CD4-positive, alpha-beta T cell (primary cell): ENCODE data around the gene PAFAH2. TPM values are rescaled to one million over a fixed set of nuclear protein-coding genes. Genes with fewer than 3 reads are reported as not detected.

ENCODE experiments used
- ATAC-seq: fragments of 200-7000 bp; cut with Tn5 transposase; one replicate; pipeline ENCODE4 v1.10.0; 2022; ENCODE audit warnings: mild to moderate bottlenecking; ENCODE audit not compliant: poor library complexity
- CTCF ChIA-PET: fragments of 350-600 bp; sonication (Branson Sonifier 250); formaldehyde crosslinking; loops from one replicate; lab custom pipeline; 2021; ENCODE audit warnings: antibody characterized with exemption, inconsistent platforms; lab: Charles Lee
- POLR2A ChIA-PET: fragments of 350-600 bp; sonication (Branson Sonifier 250); formaldehyde crosslinking; loops from one replicate; lab custom pipeline; 2021; ENCODE audit warnings: antibody characterized with exemption, inconsistent platforms; lab: Charles Lee
- DNase-seq, 14 experiments: peaks; one replicate each; pipeline ENCODE4 v3.0.0-alpha.2; 2013 to 2020; ENCODE audit warnings: mixed read lengths in 2 of 14
- H3K27ac ChIP-seq, 2 donors: one replicate each; pipeline versions ENCODE4 v1.5.1 to v1.7.0; 2013; ENCODE audit warnings: low read length in 2 of 2, low read depth in 1 of 2, mild to moderate bottlenecking in 1 of 2
- H3K27me3 ChIP-seq, 2 experiments: 1 replicate in 1 of 2; 2 replicates in 1 of 2; pipeline versions ENCODE4 v1.6.1 to v1.7.0; 2013; ENCODE audit warnings: low read length in 2 of 2, control low read depth in 1 of 2, mild to moderate bottlenecking in 1 of 2, moderate library complexity in 1 of 2; ENCODE audit not compliant: insufficient read depth in 2 of 2, control insufficient read depth in 1 of 2
- H3K36me3 ChIP-seq: one replicate; pipeline ENCODE4 v1.6.1; 2013; ENCODE audit warnings: low read length, control low read depth; ENCODE audit not compliant: insufficient read depth
- H3K4me1 ChIP-seq: one replicate; pipeline ENCODE4 v1.6.1; 2013; ENCODE audit warnings: low read length, control low read depth; ENCODE audit not compliant: insufficient read depth
- H3K4me3 ChIP-seq: one replicate; pipeline ENCODE4 v1.5.1; 2013; ENCODE audit warnings: mild to moderate bottlenecking, low read length, moderate library complexity
- H3K9me3 ChIP-seq, 2 experiments: 1 replicate in 1 of 2; 2 replicates in 1 of 2; pipeline versions ENCODE4 v1.6.1 to v1.7.0; 2013; ENCODE audit warnings: low read length in 2 of 2, mild to moderate bottlenecking in 2 of 2, control low read depth in 1 of 2, moderate library complexity in 1 of 2; ENCODE audit not compliant: control insufficient read depth in 1 of 2, insufficient read depth in 1 of 2
- H3K27ac Mint-ChIP-seq: one replicate; pipeline ENCODE4 v1.8.0; 2020; ENCODE audit warnings: mixed read lengths
- H3K27me3 Mint-ChIP-seq: one replicate; pipeline ENCODE4 v1.8.0; 2021; ENCODE audit warnings: mixed read lengths
- H3K36me3 Mint-ChIP-seq: one replicate; pipeline ENCODE4 v1.8.0; 2021; ENCODE audit warnings: low read depth, mixed read lengths
- H3K4me1 Mint-ChIP-seq: one replicate; pipeline ENCODE4 v1.8.0; 2021; ENCODE audit warnings: low read depth, mixed read lengths
- H3K4me3 Mint-ChIP-seq: one replicate; pipeline ENCODE4 v1.8.0; 2020; ENCODE audit warnings: mild to moderate bottlenecking, mixed read lengths
- H3K9me3 Mint-ChIP-seq: one replicate; pipeline ENCODE4 v1.8.0; 2020; ENCODE audit warnings: mixed read lengths
- CTCF ChIP-seq: fragments of 200-600 bp; IDR thresholded peaks from one replicate; pipeline ENCODE4 v1.8.0; 2022; ENCODE audit warnings: antibody characterized with exemption, mild to moderate bottlenecking
- intact Hi-C, 2 experiments: fragments of 100-400 bp; cut with DNase I in 1 of 2; cut with micrococcal nuclease in 1 of 2; formaldehyde crosslinking; loops; one replicate each; pipeline versions ENCODE4 v1.15.1 to v1.9.0; 2023 to 2025; cut with DNase I, micrococcal nuclease
- total RNA-seq, 174 experiments: library from RNA in 2 of 174; stranded (reverse) in 2 of 174; gene quantifications; one replicate each; pipeline ENCODE4 v1.2.3 and lab custom pipeline; 2021 to 2026

PAFAH2 gene
- total RNA-seq, 2 experiments from 2014 or later = 7.9 to 8.1 TPM

- peaks cover 82% of the 10 kb centered on the region for H3K27me3 Mint-ChIP-seq
- TF ChIP-seq CTCF = no peak
- H3K27ac Mint-ChIP-seq = no peak overlapping the region
Measured at GRCh38 chr1:26046246-26047095, 48.6 kb upstream of the PAFAH2 start.

GRCh38 chr1:26045722-26046245 lies 47.9 kb upstream of the PAFAH2 start, which contains the start of gene SLC30A2:
Gene SLC30A2 (minus strand): TSS chr1:26046118. CDS start chr1:26045896, 222 bp downstream.
- DNase-seq = no peak
- Histone ChIP-seq H3K36me3 (no peaks in the 10 kb centered on the region), H3K9me3 (peaks cover 0 to 6% of the 10 kb centered on the region in 2 experiments), H3K4me3 (no peak within 1 kb of the TSS), H3K27me3 (peaks cover 50 to 59% of the 10 kb centered on the region in 2 experiments), H3K27ac (no peak within 1 kb of the TSS), H3K4me1 (peaks cover 2% of the 10 kb centered on the region)
- no peaks in the 10 kb centered on the region for H3K9me3 Mint-ChIP-seq
- no peak for ATAC-seq
- intact Hi-C loops = no loop called here
- ChIA-PET POLR2A (no interaction called here), CTCF (no interaction called here)
- H3K27ac Mint-ChIP-seq = no peak within 1 kb of the TSS
- no peak within 1 kb of the TSS for H3K4me3 Mint-ChIP-seq
- H3K36me3 Mint-ChIP-seq = no peaks in the 10 kb centered on the region
- peaks cover 75% of the 10 kb centered on the region for H3K27me3 Mint-ChIP-seq
- peaks cover 6% of the 10 kb centered on the region for H3K4me1 Mint-ChIP-seq
- no peak for TF ChIP-seq CTCF

More at GRCh38 chr1:26046246-26047095, 48.6 kb upstream of the PAFAH2 start:
- Histone ChIP-seq H3K27me3 (peaks cover 56 to 59% of the 10 kb centered on the region in 2 experiments), H3K9me3 (peaks cover 0 to 6% of the 10 kb centered on the region in 2 experiments), H3K4me1 (peaks cover 2% of the 10 kb centered on the region), H3K4me3 (no peak overlapping the region), H3K36me3 (no peaks in the 10 kb centered on the region), H3K27ac (no peak overlapping the region)
- no peak overlapping the region for H3K4me3 Mint-ChIP-seq
- intact Hi-C loops = no loop called here
- ChIA-PET CTCF (no interaction called here), POLR2A (no interaction called here)
- no peak for DNase-seq
- H3K4me1 Mint-ChIP-seq = peaks cover 6% of the 10 kb centered on the region
- no peaks in the 10 kb centered on the region for H3K36me3 Mint-ChIP-seq
- no peak for ATAC-seq
- H3K9me3 Mint-ChIP-seq = no peaks in the 10 kb centered on the region

GRCh38 chr1:26044971-26045721 lies 47.3 kb upstream of the PAFAH2 start:
- peaks cover 2% of the 10 kb centered on the region for H3K4me1 ChIP-seq
- no peak overlapping the region for H3K27ac Mint-ChIP-seq
- H3K36me3 Mint-ChIP-seq = no peaks in the 10 kb centered on the region
- H3K4me1 Mint-ChIP-seq = peaks cover 6% of the 10 kb centered on the region
- peaks cover 48 to 59% of the 10 kb centered on the region in 2 experiments for H3K27me3 ChIP-seq
- H3K9me3 Mint-ChIP-seq = no peaks in the 10 kb centered on the region
- no peaks in the 10 kb centered on the region for H3K36me3 ChIP-seq
- no peak overlapping the region for H3K27ac ChIP-seq
- ATAC-seq = no peak
- no peak overlapping the region for H3K4me3 Mint-ChIP-seq
- DNase-seq = no peak
- ChIA-PET POLR2A (no interaction called here), CTCF (no interaction called here)
- peaks cover 0 to 6% of the 10 kb centered on the region in 2 experiments for H3K9me3 ChIP-seq
- TF ChIP-seq CTCF = no peak
- peaks cover 70% of the 10 kb centered on the region for H3K27me3 Mint-ChIP-seq
- H3K4me3 ChIP-seq = no peak overlapping the region
- intact Hi-C loops = no loop called here
